ENCODE measurements around the gene CDH10. TPM values are rescaled to one million over a fixed set of nuclear protein-coding genes. Genes with fewer than 3 reads are reported as not detected.

Gene CDH10
- polyA plus RNA-seq, 1 donor from 2014 or later = 5.3 TPM

DNA sequence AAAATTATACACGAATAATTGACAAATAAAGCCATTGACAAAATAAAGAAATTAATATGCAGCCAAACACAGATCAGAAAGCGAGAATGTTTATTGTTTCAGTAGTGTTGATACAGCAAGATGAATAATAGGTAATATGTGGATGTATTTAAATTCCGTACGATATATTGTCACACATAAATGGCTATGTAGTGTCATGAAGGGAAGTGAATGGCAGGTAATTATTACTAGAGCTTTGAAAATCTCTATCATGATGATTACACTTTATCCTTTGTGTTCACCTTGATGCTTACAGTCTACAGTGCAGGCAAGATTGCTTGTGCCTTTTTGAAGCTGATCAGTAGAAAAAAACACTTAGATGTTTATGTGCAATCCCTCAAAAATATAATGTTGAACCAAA lies 23.3 kb upstream of the CDH10 start:
- no peaks in the 10 kb centered on the region for H3K9me3 ChIP-seq (ENCODE audit: low read length)
- H3K79me2 ChIP-seq (replicated peaks; ENCODE audit: insufficient read depth, low read length) = no peaks in the 10 kb centered on the region
- H3F3A ChIP-seq (ENCODE audit: insufficient read depth, low read length, poor library complexity, severe bottlenecking) = no peaks in the 10 kb centered on the region
- TF ChIP-seq EP300 (conservative IDR thresholded peaks at IDR 0.05; ENCODE audit: poor library complexity, severe bottlenecking) (peak; percentile 90), POLR2AphosphoS5 (IDR thresholded peaks at IDR 0.05) (peak; percentile 71), RAD21 (conservative IDR thresholded peaks at IDR 0.05) (no peak)
- TF ChIP-seq, protein P1, sequence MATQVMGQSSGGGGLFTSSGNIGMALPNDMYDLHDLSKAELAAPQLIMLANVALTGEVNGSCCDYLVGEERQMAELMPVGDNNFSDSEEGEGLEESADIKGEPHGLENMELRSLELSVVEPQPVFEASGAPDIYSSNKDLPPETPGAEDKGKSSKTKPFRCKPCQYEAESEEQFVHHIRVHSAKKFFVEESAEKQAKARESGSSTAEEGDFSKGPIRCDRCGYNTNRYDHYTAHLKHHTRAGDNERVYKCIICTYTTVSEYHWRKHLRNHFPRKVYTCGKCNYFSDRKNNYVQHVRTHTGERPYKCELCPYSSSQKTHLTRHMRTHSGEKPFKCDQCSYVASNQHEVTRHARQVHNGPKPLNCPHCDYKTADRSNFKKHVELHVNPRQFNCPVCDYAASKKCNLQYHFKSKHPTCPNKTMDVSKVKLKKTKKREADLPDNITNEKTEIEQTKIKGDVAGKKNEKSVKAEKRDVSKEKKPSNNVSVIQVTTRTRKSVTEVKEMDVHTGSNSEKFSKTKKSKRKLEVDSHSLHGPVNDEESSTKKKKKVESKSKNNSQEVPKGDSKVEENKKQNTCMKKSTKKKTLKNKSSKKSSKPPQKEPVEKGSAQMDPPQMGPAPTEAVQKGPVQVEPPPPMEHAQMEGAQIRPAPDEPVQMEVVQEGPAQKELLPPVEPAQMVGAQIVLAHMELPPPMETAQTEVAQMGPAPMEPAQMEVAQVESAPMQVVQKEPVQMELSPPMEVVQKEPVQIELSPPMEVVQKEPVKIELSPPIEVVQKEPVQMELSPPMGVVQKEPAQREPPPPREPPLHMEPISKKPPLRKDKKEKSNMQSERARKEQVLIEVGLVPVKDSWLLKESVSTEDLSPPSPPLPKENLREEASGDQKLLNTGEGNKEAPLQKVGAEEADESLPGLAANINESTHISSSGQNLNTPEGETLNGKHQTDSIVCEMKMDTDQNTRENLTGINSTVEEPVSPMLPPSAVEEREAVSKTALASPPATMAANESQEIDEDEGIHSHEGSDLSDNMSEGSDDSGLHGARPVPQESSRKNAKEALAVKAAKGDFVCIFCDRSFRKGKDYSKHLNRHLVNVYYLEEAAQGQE (IDR thresholded peaks at IDR 0.05; ENCODE audit: borderline replicate concordance) = peak; percentile 12
- H3K9ac ChIP-seq (ENCODE audit: low read length) = no peak overlapping the region
- no peak overlapping the region for H3K27ac ChIP-seq (ENCODE audit: low read length)
- no peak overlapping the region for H3K4me3 ChIP-seq (ENCODE audit: low read length)
- H3K27me3 ChIP-seq (ENCODE audit: insufficient read depth, low read depth, low read length) = no peaks in the 10 kb centered on the region
- no peaks in the 10 kb centered on the region for H3K9me2 ChIP-seq (ENCODE audit: insufficient read depth, low read length)
- H3K36me3 ChIP-seq (ENCODE audit: insufficient read depth, low read length) = no peaks in the 10 kb centered on the region
- no peak overlapping the region for H2AFZ ChIP-seq (ENCODE audit: low read depth, low read length)
- H4K20me1 ChIP-seq (ENCODE audit: insufficient read depth) = no peaks in the 10 kb centered on the region
- no peak overlapping the region for H3K4me2 ChIP-seq (ENCODE audit: low read length)

DNA sequence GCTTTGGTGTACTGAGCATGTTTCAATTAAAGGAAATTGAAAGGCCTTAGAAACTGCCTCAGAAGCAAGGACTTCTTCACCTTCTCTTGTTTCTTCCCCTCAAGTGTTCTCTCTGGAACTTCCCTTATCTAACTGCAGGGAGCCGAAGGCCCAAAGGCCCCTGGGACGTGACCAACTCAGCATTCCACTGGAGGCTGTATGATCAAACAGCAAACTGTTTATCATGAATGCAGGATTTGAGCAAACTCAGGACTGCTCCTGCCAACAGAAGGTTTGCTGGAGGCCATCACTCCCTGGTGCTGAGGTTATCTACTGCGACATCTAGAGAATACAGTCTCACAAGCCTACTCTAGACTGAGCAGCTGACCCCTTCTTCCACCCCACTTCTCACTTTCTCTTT lies 4.8 kb upstream of the CDH10 start:
- no peak overlapping the region for H3K27ac ChIP-seq (ENCODE audit: low read length)
- H3F3A ChIP-seq (ENCODE audit: insufficient read depth, low read length, poor library complexity, severe bottlenecking) = no peaks in the 10 kb centered on the region
- no peaks in the 10 kb centered on the region for H3K9me2 ChIP-seq (ENCODE audit: insufficient read depth, low read length)
- H3K9me3 ChIP-seq (ENCODE audit: low read length) = no peaks in the 10 kb centered on the region
- H3K9ac ChIP-seq (ENCODE audit: low read length) = no peak overlapping the region
- H3K4me3 ChIP-seq (ENCODE audit: low read length) = no peak overlapping the region
- H3K4me2 ChIP-seq (ENCODE audit: low read length) = no peak overlapping the region
- no peak overlapping the region for H2AFZ ChIP-seq (ENCODE audit: low read depth, low read length)
- no peaks in the 10 kb centered on the region for H3K27me3 ChIP-seq (ENCODE audit: insufficient read depth, low read depth, low read length)
- H4K20me1 ChIP-seq (ENCODE audit: insufficient read depth) = no peaks in the 10 kb centered on the region
- no peaks in the 10 kb centered on the region for H3K36me3 ChIP-seq (ENCODE audit: insufficient read depth, low read length)
- TF ChIP-seq SMC3 (conservative IDR thresholded peaks at IDR 0.05; ENCODE audit: poor library complexity) (no peak), EP300 (conservative IDR thresholded peaks at IDR 0.05; ENCODE audit: poor library complexity, severe bottlenecking) (no peak), TAF1 (IDR thresholded peaks at IDR 0.05; ENCODE audit: low read depth) (no peak), POLR2AphosphoS5 (IDR thresholded peaks at IDR 0.05) (no peak), MXI1 (conservative IDR thresholded peaks at IDR 0.05; ENCODE audit: poor library complexity, severe bottlenecking) (no peak), EZH2 (IDR thresholded peaks at IDR 0.05; ENCODE audit: borderline replicate concordance, insufficient read depth, low read length, poor library complexity, severe bottlenecking) (no peak)
- TF ChIP-seq, protein P2, sequence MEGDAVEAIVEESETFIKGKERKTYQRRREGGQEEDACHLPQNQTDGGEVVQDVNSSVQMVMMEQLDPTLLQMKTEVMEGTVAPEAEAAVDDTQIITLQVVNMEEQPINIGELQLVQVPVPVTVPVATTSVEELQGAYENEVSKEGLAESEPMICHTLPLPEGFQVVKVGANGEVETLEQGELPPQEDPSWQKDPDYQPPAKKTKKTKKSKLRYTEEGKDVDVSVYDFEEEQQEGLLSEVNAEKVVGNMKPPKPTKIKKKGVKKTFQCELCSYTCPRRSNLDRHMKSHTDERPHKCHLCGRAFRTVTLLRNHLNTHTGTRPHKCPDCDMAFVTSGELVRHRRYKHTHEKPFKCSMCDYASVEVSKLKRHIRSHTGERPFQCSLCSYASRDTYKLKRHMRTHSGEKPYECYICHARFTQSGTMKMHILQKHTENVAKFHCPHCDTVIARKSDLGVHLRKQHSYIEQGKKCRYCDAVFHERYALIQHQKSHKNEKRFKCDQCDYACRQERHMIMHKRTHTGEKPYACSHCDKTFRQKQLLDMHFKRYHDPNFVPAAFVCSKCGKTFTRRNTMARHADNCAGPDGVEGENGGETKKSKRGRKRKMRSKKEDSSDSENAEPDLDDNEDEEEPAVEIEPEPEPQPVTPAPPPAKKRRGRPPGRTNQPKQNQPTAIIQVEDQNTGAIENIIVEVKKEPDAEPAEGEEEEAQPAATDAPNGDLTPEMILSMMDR (IDR thresholded peaks at IDR 0.05; ENCODE audit: poor library complexity, severe bottlenecking) = no peak
- TF ChIP-seq, protein P1 (IDR thresholded peaks at IDR 0.05; ENCODE audit: borderline replicate concordance) = no peak
- H3K79me2 ChIP-seq (replicated peaks; ENCODE audit: insufficient read depth, low read length) = peaks cover under 1% of the 10 kb centered on the region

Measured in neural cell (in vitro differentiated cells).